Transverse colon (tissue), 4 donors: Measurements from ENCODE around the gene ATP5PO.

Experiments used
- POLR2A ChIP-seq: fragments of 450-650 bp; IDR thresholded peaks from one replicate; pipeline ENCODE4 v1.6.1; 2016; ENCODE audit warnings: antibody characterized with exemption, mild to moderate bottlenecking, moderate library complexity
- POLR2AphosphoS5 ChIP-seq, 3 donors: sonication (generic); formaldehyde crosslinking; IDR thresholded peaks; one replicate each; pipeline ENCODE4 v1.6.1; 2016; ENCODE audit warnings: antibody characterized with exemption in 3 of 3
- TF ChIP-seq, protein P1 (sequence below), 5 experiments: fragments of 200-600 bp in 3 of 5; fragments of 450-650 bp in 2 of 5; sonication (generic) in 3 of 5; IDR thresholded peaks; 1 replicate in 2 of 5; 2 replicates in 3 of 5; pipeline ENCODE4 v1.5.1; 2016 to 2017; ENCODE audit warnings: antibody characterized with exemption in 5 of 5, inconsistent platforms in 3 of 5, mild to moderate bottlenecking in 2 of 5, moderate library complexity in 1 of 5

DNA sequence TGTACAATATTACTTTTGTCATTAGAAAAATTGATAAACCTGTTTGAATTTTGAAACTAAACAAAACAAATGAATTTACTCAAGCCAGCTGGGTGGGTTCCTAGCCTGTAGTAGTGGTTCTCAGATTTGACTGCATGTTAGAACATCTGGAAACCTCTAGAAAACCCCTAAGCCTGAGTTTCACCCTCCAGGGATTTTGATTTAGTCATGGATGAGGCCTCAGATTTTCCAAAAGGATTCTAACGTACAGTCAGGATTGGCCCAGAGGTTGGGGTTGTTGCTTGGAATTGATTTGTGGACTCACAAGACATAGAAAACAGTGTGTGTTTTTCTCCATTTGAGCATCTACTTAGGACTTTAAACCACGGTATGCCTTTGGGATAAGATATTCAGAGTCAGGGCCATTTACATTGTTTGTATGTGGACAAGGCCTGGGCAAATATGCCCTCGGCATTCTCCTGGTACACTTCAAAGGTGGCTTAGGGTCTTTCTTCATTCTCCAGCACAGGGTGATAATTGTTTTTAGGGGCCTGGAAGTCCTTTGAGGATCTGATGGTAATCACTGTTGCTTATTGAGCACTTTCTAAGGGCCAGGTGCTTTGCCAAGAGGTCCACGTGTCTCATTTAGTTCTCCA lies 42.6 kb downstream of the ATP5PO start:
- TF ChIP-seq, protein P1, sequence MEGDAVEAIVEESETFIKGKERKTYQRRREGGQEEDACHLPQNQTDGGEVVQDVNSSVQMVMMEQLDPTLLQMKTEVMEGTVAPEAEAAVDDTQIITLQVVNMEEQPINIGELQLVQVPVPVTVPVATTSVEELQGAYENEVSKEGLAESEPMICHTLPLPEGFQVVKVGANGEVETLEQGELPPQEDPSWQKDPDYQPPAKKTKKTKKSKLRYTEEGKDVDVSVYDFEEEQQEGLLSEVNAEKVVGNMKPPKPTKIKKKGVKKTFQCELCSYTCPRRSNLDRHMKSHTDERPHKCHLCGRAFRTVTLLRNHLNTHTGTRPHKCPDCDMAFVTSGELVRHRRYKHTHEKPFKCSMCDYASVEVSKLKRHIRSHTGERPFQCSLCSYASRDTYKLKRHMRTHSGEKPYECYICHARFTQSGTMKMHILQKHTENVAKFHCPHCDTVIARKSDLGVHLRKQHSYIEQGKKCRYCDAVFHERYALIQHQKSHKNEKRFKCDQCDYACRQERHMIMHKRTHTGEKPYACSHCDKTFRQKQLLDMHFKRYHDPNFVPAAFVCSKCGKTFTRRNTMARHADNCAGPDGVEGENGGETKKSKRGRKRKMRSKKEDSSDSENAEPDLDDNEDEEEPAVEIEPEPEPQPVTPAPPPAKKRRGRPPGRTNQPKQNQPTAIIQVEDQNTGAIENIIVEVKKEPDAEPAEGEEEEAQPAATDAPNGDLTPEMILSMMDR (IDR thresholded peaks at IDR 0.05): no peak
- TF ChIP-seq POLR2A (no peak), POLR2AphosphoS5 (IDR thresholded peaks at IDR 0.05) (no peak)
